GM21723 (cell line): ENCODE data around the gene SPRR1A.

Source experiments
- ATAC-seq: cut with Tn5 transposase; IDR thresholded peaks from one replicate; pipeline ENCODE4 v1.9.1; 2021; ENCODE audit warnings: mild to moderate bottlenecking, moderate library complexity; ENCODE audit not compliant: unreplicated experiment

Gene SPRR1A

GRCh38 chr1:153025797-153026196, 41.9 kb downstream of the SPRR1A start:
- ATAC-seq: no peak

DNA sequence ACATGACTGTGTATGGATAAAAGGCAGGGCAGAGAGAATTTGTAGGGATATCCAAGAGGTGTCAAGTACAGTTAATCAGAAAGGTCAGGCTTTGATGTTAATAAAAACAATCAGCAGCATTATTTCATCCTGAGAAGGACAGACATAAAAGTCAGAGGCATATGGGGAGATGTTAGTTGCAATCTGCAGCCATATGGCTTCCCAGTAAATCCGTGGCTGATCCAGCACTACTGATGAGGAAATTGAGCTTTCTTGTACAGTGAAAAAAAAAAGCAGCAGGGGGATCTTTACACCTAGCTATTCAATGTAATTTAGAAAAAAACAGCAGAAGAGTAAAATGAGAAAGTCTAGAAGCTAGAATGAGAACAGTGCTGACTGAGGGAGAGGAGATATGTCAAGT, 44.9 kb downstream of the SPRR1A start:
- no peak for ATAC-seq

DNA sequence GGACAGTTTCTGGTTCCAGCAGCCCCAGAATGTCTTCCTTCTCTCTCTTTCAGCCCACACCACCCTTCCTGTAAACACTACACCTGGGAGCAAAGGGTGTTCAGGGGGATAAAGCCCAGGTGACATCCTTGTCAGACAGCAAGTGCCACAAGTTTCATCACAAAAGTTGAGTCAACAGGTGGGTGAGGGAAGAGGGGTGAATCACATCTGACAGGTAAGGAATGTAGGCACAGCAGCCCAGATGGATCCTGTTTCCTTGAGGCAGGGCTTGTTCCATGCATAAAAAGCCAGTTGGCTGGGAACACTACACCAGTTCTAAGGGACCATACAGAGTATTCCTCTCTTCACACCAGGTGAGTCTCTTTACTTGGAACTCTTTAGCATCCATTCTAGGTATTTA, 47.0 kb downstream of the SPRR1A start, which contains the start of gene SPRR1B:
TSS of gene SPRR1B (plus strand) at position 309 of the 400 bp plus-strand sequence. CDS start 1,143 bp downstream, outside the sequence.
- ATAC-seq: no peak

- no peak for ATAC-seq
These were observed 48.2 kb downstream of the SPRR1A start for GRCh38 chr1:153032073-153032472.

DNA sequence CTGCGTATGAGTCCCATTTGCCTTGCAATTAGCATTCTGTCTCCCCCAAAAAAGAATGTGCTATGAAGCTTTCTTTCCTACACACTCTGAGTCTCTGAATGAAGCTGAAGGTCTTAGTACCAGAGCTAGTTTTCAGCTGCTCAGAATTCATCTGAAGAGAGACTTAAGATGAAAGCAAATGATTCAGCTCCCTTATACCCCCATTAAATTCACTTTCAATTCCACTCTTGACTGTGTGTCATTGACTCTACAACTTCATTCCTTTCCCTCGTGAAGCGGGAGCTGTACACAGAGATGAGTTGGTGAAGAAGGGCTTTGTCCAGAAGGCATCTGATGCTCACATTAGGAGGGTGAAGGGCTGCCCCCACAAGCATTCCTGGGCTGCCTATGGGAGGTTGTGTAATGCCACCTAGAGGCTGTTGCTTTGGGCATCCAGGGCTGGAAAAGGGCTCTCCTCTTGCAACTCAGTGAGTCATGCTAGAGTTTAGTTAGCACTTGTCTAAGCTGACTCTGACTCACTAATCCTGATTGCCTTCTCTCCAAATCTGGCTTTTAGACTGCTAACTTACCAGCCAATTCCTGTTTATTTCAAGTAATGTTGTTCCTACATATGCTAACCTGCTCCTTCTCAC, 48.9 kb downstream of the SPRR1A start:
- ATAC-seq: no peak

- no peak for ATAC-seq
These were observed 51.3 kb downstream of the SPRR1A start for GRCh38 chr1:153035211-153035610.
